Chondrocyte (in vitro differentiated cells): ENCODE data around the gene CDK18. TPM values are rescaled to one million over a fixed set of nuclear protein-coding genes. Genes with fewer than 3 reads are reported as not detected.

Experiments used
- DNase-seq: peaks from one replicate; pipeline ENCODE4 v3.0.0; 2021; ENCODE audit warnings: mixed read lengths, low spot score
- H3K27ac Mint-ChIP-seq: one replicate; pipeline ENCODE4 v1.8.0; 2021; ENCODE audit warnings: mild to moderate bottlenecking, moderate library complexity, mixed read lengths; ENCODE audit not compliant: unreplicated experiment
- H3K27me3 Mint-ChIP-seq: 2 replicates; pipeline ENCODE4 v1.8.0; 2021; ENCODE audit warnings: low read depth, mixed read lengths
- H3K36me3 Mint-ChIP-seq: 2 replicates; pipeline ENCODE4 v1.8.0; 2021; ENCODE audit warnings: low read depth, mixed read lengths
- H3K4me1 Mint-ChIP-seq: 2 replicates; pipeline ENCODE4 v1.8.0; 2021; ENCODE audit warnings: low read depth, mild to moderate bottlenecking, mixed read lengths
- H3K4me3 Mint-ChIP-seq: one replicate; pipeline ENCODE4 v1.8.0; 2021; ENCODE audit warnings: mild to moderate bottlenecking, moderate library complexity, mixed read lengths; ENCODE audit not compliant: unreplicated experiment
- H3K9me3 Mint-ChIP-seq: 2 replicates; pipeline ENCODE4 v1.8.0; 2021; ENCODE audit warnings: low read depth, mixed read lengths
- CTCF ChIP-seq: fragments of 200-600 bp; sonication (generic); IDR thresholded peaks from 2 replicates; pipeline ENCODE4 v1.5.0; 2021; ENCODE audit warnings: antibody characterized with exemption, mild to moderate bottlenecking, moderate library complexity
- total RNA-seq: library from RNA; stranded (reverse); gene quantifications from 3 replicates; pipeline ENCODE4 v1.2.1, GENCODE V29; 2021

Gene CDK18
- total RNA-seq, 1 donor from 2014 or later = 17.3 TPM

DNA sequence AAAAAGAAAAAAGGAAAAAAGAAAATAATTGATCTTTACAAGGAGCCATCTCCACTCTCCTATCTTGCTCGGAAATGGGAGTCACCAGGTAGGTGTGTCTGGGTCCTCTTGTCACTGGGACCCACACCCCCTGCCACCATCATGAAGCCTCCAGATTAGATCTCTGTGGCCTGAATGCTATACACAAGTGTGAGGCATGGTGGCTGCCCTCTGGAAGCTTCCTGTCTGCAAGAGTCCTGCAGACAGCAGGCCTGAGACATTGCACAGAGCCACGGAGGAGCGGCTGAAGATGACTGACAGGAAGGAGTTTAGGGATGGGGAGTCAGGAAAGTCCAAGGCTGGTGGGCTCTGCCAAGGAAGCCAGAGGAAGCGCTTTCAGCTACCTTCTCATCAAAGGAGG lies 16.2 kb downstream of the CDK18 start:
- Mint-ChIP-seq H3K36me3 (peaks cover 2% of the 10 kb centered on the region), H3K4me1 (peaks cover 21% of the 10 kb centered on the region), H3K27me3 (peaks cover 15% of the 10 kb centered on the region), H3K4me3 (no peak overlapping the region), H3K27ac (peak overlapping the region; percentile 27), H3K9me3 (no peaks in the 10 kb centered on the region)
- no peak for DNase-seq
- TF ChIP-seq CTCF = no peak

GRCh38 chr1:205521686-205522085 lies 17.2 kb downstream of the CDK18 start:
- Mint-ChIP-seq H3K4me3 (no peak overlapping the region), H3K36me3 (peaks cover 3% of the 10 kb centered on the region), H3K4me1 (peaks cover 18% of the 10 kb centered on the region), H3K27me3 (peaks cover 15% of the 10 kb centered on the region), H3K9me3 (no peaks in the 10 kb centered on the region), H3K27ac (no peak overlapping the region)
- DNase-seq = no peak
- no peak for TF ChIP-seq CTCF

DNA sequence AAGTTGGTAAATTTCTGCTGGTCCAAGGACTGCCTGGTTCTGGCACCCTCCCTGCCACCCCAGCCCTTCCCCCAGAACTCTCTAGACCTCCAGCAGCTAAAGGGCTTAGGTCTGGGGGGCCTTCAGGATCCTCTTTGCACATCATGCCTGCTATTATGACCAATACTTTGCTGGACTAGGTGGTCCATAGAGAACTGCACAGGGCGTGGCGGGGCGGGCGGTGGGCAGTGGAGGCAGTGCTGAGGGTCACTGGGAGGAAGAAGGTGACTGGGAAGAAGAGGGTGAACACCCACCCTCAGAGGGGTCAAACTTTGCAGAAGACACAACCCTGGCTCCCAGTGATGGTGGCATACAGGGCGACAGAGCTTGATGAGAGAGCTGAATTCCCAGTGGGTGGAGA lies 18.2 kb downstream of the CDK18 start:
- no peaks in the 10 kb centered on the region for H3K9me3 Mint-ChIP-seq
- DNase-seq = no peak
- H3K27me3 Mint-ChIP-seq = peaks cover 15% of the 10 kb centered on the region
- H3K4me3 Mint-ChIP-seq = no peak overlapping the region
- TF ChIP-seq CTCF = no peak
- no peak overlapping the region for H3K27ac Mint-ChIP-seq
- H3K36me3 Mint-ChIP-seq = peaks cover 3% of the 10 kb centered on the region
- peaks cover 18% of the 10 kb centered on the region for H3K4me1 Mint-ChIP-seq

DNA sequence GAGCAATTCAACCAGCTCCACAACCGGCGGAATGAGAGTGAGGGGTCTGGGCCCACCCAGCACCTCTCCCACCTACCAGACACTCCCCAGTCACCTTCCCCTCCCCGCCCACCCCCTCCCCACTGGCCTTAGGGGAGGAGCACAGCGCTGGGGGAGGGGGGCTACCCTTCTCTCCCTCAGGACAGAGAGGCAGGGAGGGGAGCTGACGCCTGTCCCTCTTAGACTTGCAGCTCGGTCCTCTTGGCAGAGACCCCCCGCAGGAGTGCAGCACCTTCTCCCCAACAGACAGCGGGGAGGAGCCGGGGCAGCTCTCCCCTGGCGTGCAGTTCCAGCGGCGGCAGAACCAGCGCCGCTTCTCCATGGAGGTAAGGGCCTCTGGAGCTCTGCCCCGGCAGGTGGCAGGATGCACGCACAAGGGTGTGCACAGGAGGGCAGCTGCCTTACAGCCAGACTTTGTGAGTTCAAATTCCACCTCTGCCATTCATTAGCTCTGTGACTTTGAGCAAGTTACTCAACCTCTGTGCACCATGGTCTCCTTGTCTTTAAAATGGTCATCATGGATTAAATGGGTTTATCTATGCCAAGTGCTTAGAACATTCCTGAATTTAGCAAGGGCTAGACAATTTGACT lies 18.9 kb downstream of the CDK18 start:
- DNase-seq = no peak
- Mint-ChIP-seq H3K9me3 (no peaks in the 10 kb centered on the region), H3K27ac (no peak overlapping the region), H3K36me3 (peaks cover 3% of the 10 kb centered on the region), H3K4me1 (peaks cover 17% of the 10 kb centered on the region), H3K4me3 (no peak overlapping the region), H3K27me3 (peaks cover 10% of the 10 kb centered on the region)
- no peak for TF ChIP-seq CTCF

DNA sequence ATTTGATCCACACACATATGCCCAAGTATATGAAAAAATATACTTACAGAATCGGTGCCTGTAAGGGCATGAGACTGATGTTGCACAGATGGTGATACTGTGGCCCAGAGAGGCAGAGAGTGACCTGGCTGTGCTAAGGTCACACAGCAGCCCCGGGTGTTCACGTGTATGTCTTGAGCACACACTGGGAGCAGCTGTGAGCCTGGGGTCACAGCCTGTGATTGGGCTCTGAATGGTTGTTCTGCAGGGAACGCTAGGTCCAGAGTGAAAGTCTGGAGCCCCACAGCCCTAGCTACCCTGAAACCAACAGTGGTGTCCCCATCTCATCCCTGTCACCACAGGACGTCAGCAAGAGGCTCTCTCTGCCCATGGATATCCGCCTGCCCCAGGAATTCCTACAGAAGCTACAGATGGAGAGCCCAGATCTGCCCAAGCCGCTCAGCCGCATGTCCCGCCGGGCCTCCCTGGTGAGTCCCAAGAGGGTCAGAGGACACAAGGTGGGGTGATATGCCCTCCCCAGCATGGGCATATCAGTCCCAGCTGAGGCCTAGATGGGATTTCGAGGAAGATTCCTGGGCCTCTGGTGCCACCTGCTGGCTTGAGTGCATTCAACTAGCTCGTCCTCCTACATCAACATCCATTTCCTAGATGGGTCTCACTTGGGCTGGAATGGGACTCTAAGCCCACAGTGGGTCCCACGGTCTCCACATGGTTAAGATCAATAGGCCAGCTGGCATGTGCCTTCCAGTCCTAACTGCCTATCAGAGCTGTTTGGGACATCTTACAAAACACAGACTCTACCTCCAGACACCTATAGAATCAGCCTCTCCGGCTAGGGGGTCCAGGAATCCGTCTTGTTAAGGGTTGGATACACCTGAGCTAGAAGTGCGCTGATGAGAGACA lies 19.7 kb downstream of the CDK18 start:
- H3K4me1 Mint-ChIP-seq = peaks cover 13% of the 10 kb centered on the region
- peak; percentile 95 for TF ChIP-seq CTCF
- no peaks in the 10 kb centered on the region for H3K9me3 Mint-ChIP-seq
- H3K27me3 Mint-ChIP-seq = peaks cover 9% of the 10 kb centered on the region
- H3K36me3 Mint-ChIP-seq = peaks cover 3% of the 10 kb centered on the region
- H3K4me3 Mint-ChIP-seq = no peak overlapping the region
- no peak overlapping the region for H3K27ac Mint-ChIP-seq
- no peak for DNase-seq
